ENCODE measurements around the gene L3MBTL3.

GRCh38 chr6:130158548-130158947 lies 140.2 kb downstream of the L3MBTL3 start:
- TF ChIP-seq POLR2A (IDR thresholded peaks at IDR 0.05) (no peak), CTCF (IDR thresholded peaks at IDR 0.05) (no peak)
